ENCODE measurements around the gene VIL1.

DNA sequence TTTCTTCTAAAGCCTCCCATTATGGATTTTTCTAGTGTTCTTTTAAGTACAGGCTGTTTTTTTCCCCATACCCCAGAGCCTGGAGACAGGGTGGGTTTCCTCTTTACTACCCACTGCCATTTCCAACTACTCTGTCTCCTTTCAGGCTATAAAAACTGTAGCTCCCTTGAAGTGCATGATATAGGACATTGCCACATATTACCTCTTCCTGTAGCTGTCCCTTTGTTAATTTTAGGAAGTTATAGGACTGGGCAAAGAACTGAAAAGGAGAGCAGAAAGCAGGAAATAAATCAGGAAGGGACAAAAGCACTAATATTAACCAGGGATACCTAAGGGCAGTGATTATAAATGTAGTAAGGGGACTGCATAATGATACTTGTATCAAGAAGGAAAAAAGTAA, 54.1 kb downstream of the VIL1 start:
- TF ChIP-seq CTCF (IDR thresholded peaks at IDR 0.05; ENCODE audit: low read length) (no peak), EZH2 (optimal IDR thresholded peaks at IDR 0.05; ENCODE audit: low read depth, low read length) (no peak)

Data from MM.1S (cell line).